Stromal cell of bone marrow (primary cell): ENCODE measurements around the gene ATP5PB.

ENCODE experiments used
- DNase-seq: peaks from one replicate; pipeline ENCODE4 v3.0.0-alpha.2; 2012; ENCODE audit warnings: low read depth

Gene ATP5PB

DNA sequence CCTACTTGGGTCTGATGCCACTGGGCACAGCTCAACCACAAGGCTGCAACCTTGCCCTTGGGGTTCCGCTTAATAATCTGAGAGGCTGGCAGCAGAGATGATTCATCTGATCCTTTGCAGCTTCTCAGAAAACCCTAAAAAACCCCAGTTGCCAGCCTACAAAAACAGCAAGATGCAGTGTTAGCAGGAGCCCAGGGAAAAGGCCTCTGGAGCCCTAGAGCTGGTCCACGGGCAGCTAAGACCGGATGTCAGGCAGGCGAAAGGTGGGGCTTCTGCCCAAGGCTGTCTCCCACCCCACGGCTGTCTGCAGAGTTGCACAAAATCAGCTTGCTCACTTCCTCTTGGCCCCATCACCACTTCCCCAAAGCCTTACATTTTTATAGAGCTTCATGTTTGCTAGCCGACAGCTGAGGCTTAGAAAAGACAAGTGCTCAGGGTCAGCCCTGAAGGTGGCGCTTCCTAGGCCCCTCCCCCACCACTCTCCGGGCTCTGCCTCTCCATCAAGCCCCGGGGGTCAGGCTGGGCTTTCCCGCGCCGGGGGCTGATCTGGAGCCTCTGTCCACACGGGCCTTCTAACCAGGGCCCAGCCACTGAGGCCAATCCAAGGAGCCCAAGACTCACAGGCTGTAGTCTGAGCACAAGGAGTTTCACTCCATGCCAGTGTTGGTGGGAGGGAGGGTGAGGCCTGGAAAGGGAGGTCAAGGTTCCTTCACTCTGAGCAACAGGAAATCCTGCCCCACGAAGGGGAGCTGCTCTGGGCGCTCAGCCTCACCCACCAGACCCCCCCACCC, 58.3 kb downstream of the ATP5PB start:
- peak; percentile 48 for DNase-seq

GRCh38 chr1:111509997-111510375, 60.7 kb downstream of the ATP5PB start:
- DNase-seq, result no peak

DNA sequence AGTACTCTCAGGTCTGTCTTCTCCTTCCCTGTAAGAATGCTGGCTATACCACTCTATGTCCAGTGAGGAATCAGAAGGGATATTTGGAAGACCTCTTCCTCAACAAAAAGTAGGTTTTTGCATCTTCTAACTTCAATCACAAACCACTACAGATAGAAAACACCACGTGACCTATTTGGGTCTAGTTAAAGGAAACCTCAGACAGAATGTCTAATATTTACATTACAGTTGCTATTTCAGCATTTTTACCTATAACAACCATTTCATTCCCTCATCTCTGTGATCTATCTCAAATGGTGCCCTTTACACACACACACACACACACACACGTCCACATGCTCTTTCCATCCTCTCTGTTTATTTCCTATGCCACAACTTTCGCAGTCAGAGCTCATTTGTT, 62.1 kb downstream of the ATP5PB start:
- no peak for DNase-seq
